ENCODE data around the gene MBP. TPM values are rescaled to one million over a fixed set of nuclear protein-coding genes. Genes with fewer than 3 reads are reported as not detected.

The MBP gene
- total RNA-seq, 1 experiment from 2014 or later = 47.4 TPM

GRCh38 chr18:77053616-77054287 is 78.8 kb downstream of the MBP start:
- H3K9me2 ChIP-seq (replicated peaks; ENCODE audit: low read length) = no peaks in the 10 kb centered on the region
- BruUV-seq (replicated peaks) = no TSS peak
- H3K79me2 ChIP-seq (ENCODE audit: low read length) = peaks cover 34% of the 10 kb centered on the region
- no peaks in the 10 kb centered on the region; the same call in 1 of the 2 replicates for H3K36me3 ChIP-seq (ENCODE audit: low read depth, low read length)
- no peaks in the 10 kb centered on the region for H3K27me3 ChIP-seq (ENCODE audit: low read length)
- ATAC-seq (no peak), DNase-seq (no peak)
- H3F3A ChIP-seq (ENCODE audit: low read length, unreplicated experiment) = peaks cover 8% of the 10 kb centered on the region
- CTCF ChIA-PET = interaction anchor here (0.6 kb wide), 1 partner anchor 18 kb away, joined by 8 read pairs; no protein-coding TSS in a partner anchor
- H3K27ac ChIP-seq (ENCODE audit: low read length) = peak overlapping the region; percentile 98
- H4K20me1 ChIP-seq (ENCODE audit: low read length) = no peaks in the 10 kb centered on the region
- no peaks in the 10 kb centered on the region for H3K9me3 ChIP-seq (ENCODE audit: low read length)
- POLR2A ChIA-PET (ENCODE audit: unreplicated experiment) = interaction anchor here (0.7 kb wide), 1 partner anchor 48 kb away, joined by 4 read pairs; no protein-coding TSS in a partner anchor
- peak overlapping the region; percentile 22; the same call in 1 of the 2 replicates for H3K4me3 ChIP-seq (ENCODE audit: low read length)
- TF ChIP-seq EZH2phosphoT487 (IDR thresholded peaks at IDR 0.05; ENCODE audit: borderline replicate concordance, low read length) (no peak), EZH2 (IDR thresholded peaks at IDR 0.05; ENCODE audit: low read length, unreplicated experiment) (no peak), CTCF (conservative IDR thresholded peaks at IDR 0.05; ENCODE audit: low read depth, low read length) (no peak)
- H3K4me1 ChIP-seq (ENCODE audit: insufficient read depth, low read length) = peaks cover 32% of the 10 kb centered on the region
- peak overlapping the region; percentile 67 for H3K4me2 ChIP-seq (ENCODE audit: low read length)
- intact Hi-C loops (cut with micrococcal nuclease) = loop anchor here (2.0 kb wide), 2 partner anchors 15 to 19 kb away; no protein-coding TSS in a partner anchor
- H3K9ac ChIP-seq (ENCODE audit: low read length) = peak overlapping the region; percentile 99
- H2AFZ ChIP-seq (ENCODE audit: low read length) = no peak overlapping the region

- H3F3A ChIP-seq (ENCODE audit: low read length, unreplicated experiment) = peaks cover 8% of the 10 kb centered on the region
- no peaks in the 10 kb centered on the region for H4K20me1 ChIP-seq (ENCODE audit: low read length)
- no peak for DNase-seq
- no peak overlapping the region for H3K4me2 ChIP-seq (ENCODE audit: low read length)
- BruUV-seq (replicated peaks) = no TSS peak
- CTCF ChIA-PET = no interaction called here
- TF ChIP-seq EZH2phosphoT487 (IDR thresholded peaks at IDR 0.05; ENCODE audit: borderline replicate concordance, low read length) = no peak
- peaks cover 32% of the 10 kb centered on the region for H3K4me1 ChIP-seq (ENCODE audit: insufficient read depth, low read length)
- no peak overlapping the region for H2AFZ ChIP-seq (ENCODE audit: low read length)
- no peaks in the 10 kb centered on the region for H3K9me3 ChIP-seq (ENCODE audit: low read length)
- H3K4me3 ChIP-seq (ENCODE audit: low read length) = no peak overlapping the region
- H3K27me3 ChIP-seq (ENCODE audit: low read length) = no peaks in the 10 kb centered on the region
- H3K9ac ChIP-seq (ENCODE audit: low read length) = no peak overlapping the region
- ATAC-seq = no peak
- no peak overlapping the region for H3K27ac ChIP-seq (ENCODE audit: low read length)
- POLR2A ChIA-PET (ENCODE audit: unreplicated experiment) = no interaction called here
- H3K79me2 ChIP-seq (ENCODE audit: low read length) = peaks cover 30% of the 10 kb centered on the region
- H3K36me3 ChIP-seq (ENCODE audit: low read depth, low read length) = no peaks in the 10 kb centered on the region; the same call in 1 of the 2 replicates
- no peaks in the 10 kb centered on the region for H3K9me2 ChIP-seq (replicated peaks; ENCODE audit: low read length)
- intact Hi-C loops (cut with micrococcal nuclease) = no loop called here
Measured at GRCh38 chr18:77052983-77053309, 79.6 kb downstream of the MBP start.

GRCh38 chr18:77052297-77052982 is 80.1 kb downstream of the MBP start:
- DNase-seq (no peak), ATAC-seq (no peak)
- intact Hi-C loops (cut with micrococcal nuclease) = no loop called here
- Histone ChIP-seq H3K9ac (ENCODE audit: low read length) (no peak overlapping the region), H3K36me3 (ENCODE audit: low read depth, low read length) (no peaks in the 10 kb centered on the region; the same call in none of the 2 replicates), H3K79me2 (ENCODE audit: low read length) (peaks cover 28% of the 10 kb centered on the region), H3K9me2 (replicated peaks; ENCODE audit: low read length) (no peaks in the 10 kb centered on the region), H3F3A (ENCODE audit: low read length, unreplicated experiment) (peaks cover 8% of the 10 kb centered on the region), H2AFZ (ENCODE audit: low read length) (no peak overlapping the region), H3K27me3 (ENCODE audit: low read length) (no peaks in the 10 kb centered on the region), H3K4me1 (ENCODE audit: insufficient read depth, low read length) (peaks cover 32% of the 10 kb centered on the region), H3K27ac (ENCODE audit: low read length) (no peak overlapping the region), H3K9me3 (ENCODE audit: low read length) (no peaks in the 10 kb centered on the region), H3K4me3 (ENCODE audit: low read length) (no peak overlapping the region), H3K4me2 (ENCODE audit: low read length) (no peak overlapping the region), H4K20me1 (ENCODE audit: low read length) (no peaks in the 10 kb centered on the region)
- CTCF ChIA-PET = no interaction called here
- no TSS peak for BruUV-seq (replicated peaks)
- POLR2A ChIA-PET (ENCODE audit: unreplicated experiment) = no interaction called here
- no peak for TF ChIP-seq EZH2phosphoT487 (IDR thresholded peaks at IDR 0.05; ENCODE audit: borderline replicate concordance, low read length)
- no peak for TF ChIP-seq CTCF (conservative IDR thresholded peaks at IDR 0.05; ENCODE audit: low read depth, low read length)
- TF ChIP-seq EZH2 (IDR thresholded peaks at IDR 0.05; ENCODE audit: low read length, unreplicated experiment) = no peak

Measured in PC-3 (cell line).